ENCODE measurements around the gene WNT7B.

Gene WNT7B

GRCh38 chr22:45966320-45966894 lies 10.6 kb downstream of the WNT7B start:
- 35% methylated on average over 14 of the region's 19 CpGs for WGBS (ENCODE audit: insufficient coverage)
- H3K27me3 ChIP-seq (replicated peaks in 2 of 5; ENCODE audit: control insufficient read depth in 4 of 5, insufficient read depth in 5 of 5, low read length in 4 of 5) = peaks cover 0 to 65% (median 22%) of the 10 kb centered on the region in 5 experiments
- H3K27ac ChIP-seq (ENCODE audit: insufficient read depth in 1 of 2, low read depth in 1 of 2, low read length in 2 of 2, poor library complexity in 1 of 2, severe bottlenecking in 2 of 2) = no peak overlapping the region
- no peak overlapping the region for H3K4me3 ChIP-seq (ENCODE audit: control insufficient read depth in 1 of 7, extremely low read depth in 1 of 7, insufficient read depth in 4 of 7, low read depth in 2 of 7, low read length in 6 of 7)
- no peaks in the 10 kb centered on the region for H3K9me3 ChIP-seq (ENCODE audit: control extremely low read depth in 1 of 5, control insufficient read depth in 4 of 5, insufficient read depth in 2 of 5, low read depth in 1 of 5, low read length in 4 of 5)
- peaks cover 0 to 24% (median 15%) of the 10 kb centered on the region in 4 experiments for H3K4me1 ChIP-seq (ENCODE audit: control extremely low read depth in 1 of 4, control insufficient read depth in 4 of 4, insufficient read depth in 4 of 4, low read length in 3 of 4)
- H3K36me3 ChIP-seq (ENCODE audit: control insufficient read depth in 4 of 4, insufficient read depth in 4 of 4, low read length in 3 of 4) = no peaks in the 10 kb centered on the region
- DNase-seq = peak; percentile 55 to 88 (median 87)
- ChIA-PET POLR2A (no interaction called here), CTCF (interaction anchor here (0.6 to 0.9 kb wide), 2 partner anchors 8 to 158 kb away, joined by 3 read pairs; no protein-coding TSS in a partner anchor)

GRCh38 chr22:45965563-45965962 lies 11.4 kb downstream of the WNT7B start:
- Histone ChIP-seq H3K27ac (ENCODE audit: insufficient read depth in 1 of 2, low read depth in 1 of 2, low read length in 2 of 2, poor library complexity in 1 of 2, severe bottlenecking in 2 of 2) (no peak overlapping the region), H3K9me3 (ENCODE audit: control extremely low read depth in 1 of 5, control insufficient read depth in 4 of 5, insufficient read depth in 2 of 5, low read depth in 1 of 5, low read length in 4 of 5) (no peaks in the 10 kb centered on the region), H3K27me3 (replicated peaks in 2 of 5; ENCODE audit: control insufficient read depth in 4 of 5, insufficient read depth in 5 of 5, low read length in 4 of 5) (peaks cover 0 to 57% (median 15%) of the 10 kb centered on the region in 5 experiments), H3K4me3 (ENCODE audit: control insufficient read depth in 1 of 7, extremely low read depth in 1 of 7, insufficient read depth in 4 of 7, low read depth in 2 of 7, low read length in 6 of 7) (no peak overlapping the region), H3K4me1 (ENCODE audit: control extremely low read depth in 1 of 4, control insufficient read depth in 4 of 4, insufficient read depth in 4 of 4, low read length in 3 of 4) (peaks cover 0 to 15% (median 8%) of the 10 kb centered on the region in 4 experiments), H3K36me3 (ENCODE audit: control insufficient read depth in 4 of 4, insufficient read depth in 4 of 4, low read length in 3 of 4) (no peaks in the 10 kb centered on the region)
- 90% methylated on average over 7 of the region's 11 CpGs for WGBS (ENCODE audit: insufficient coverage)
- no peak for DNase-seq
- ChIA-PET POLR2A (no interaction called here), CTCF (interaction anchor here (0.9 kb wide), 1 partner anchor 9 kb away, joined by 3 read pairs; no protein-coding TSS in a partner anchor)

GRCh38 chr22:45964926-45965527 lies 11.9 kb downstream of the WNT7B start:
- ChIA-PET CTCF (no interaction called here), POLR2A (no interaction called here)
- Histone ChIP-seq H3K36me3 (ENCODE audit: control insufficient read depth in 4 of 4, insufficient read depth in 4 of 4, low read length in 3 of 4) (no peaks in the 10 kb centered on the region), H3K9me3 (ENCODE audit: control extremely low read depth in 1 of 5, control insufficient read depth in 4 of 5, insufficient read depth in 2 of 5, low read depth in 1 of 5, low read length in 4 of 5) (no peaks in the 10 kb centered on the region), H3K27me3 (replicated peaks in 2 of 5; ENCODE audit: control insufficient read depth in 4 of 5, insufficient read depth in 5 of 5, low read length in 4 of 5) (peaks cover 0 to 52% (median 13%) of the 10 kb centered on the region in 5 experiments), H3K4me3 (ENCODE audit: control insufficient read depth in 1 of 7, extremely low read depth in 1 of 7, insufficient read depth in 4 of 7, low read depth in 2 of 7, low read length in 6 of 7) (no peak overlapping the region), H3K4me1 (ENCODE audit: control extremely low read depth in 1 of 4, control insufficient read depth in 4 of 4, insufficient read depth in 4 of 4, low read length in 3 of 4) (peaks cover 0 to 11% (median 6%) of the 10 kb centered on the region in 4 experiments), H3K27ac (ENCODE audit: insufficient read depth in 1 of 2, low read depth in 1 of 2, low read length in 2 of 2, poor library complexity in 1 of 2, severe bottlenecking in 2 of 2) (no peak overlapping the region)
- 44% methylated on average over 5 of the region's 12 CpGs for WGBS (ENCODE audit: insufficient coverage)
- DNase-seq = no peak

GRCh38 chr22:45964372-45964771 lies 12.6 kb downstream of the WNT7B start:
- DNase-seq = no peak
- CTCF ChIA-PET = no interaction called here
- POLR2A ChIA-PET = no interaction called here

GRCh38 chr22:45963821-45964220 lies 13.1 kb downstream of the WNT7B start:
- ChIA-PET CTCF (no interaction called here), POLR2A (no interaction called here)

More at GRCh38 chr22:45964372-45964771, 12.6 kb downstream of the WNT7B start:
- Histone ChIP-seq H3K9me3 (ENCODE audit: control extremely low read depth in 1 of 5, control insufficient read depth in 4 of 5, insufficient read depth in 2 of 5, low read depth in 1 of 5, low read length in 4 of 5) (no peaks in the 10 kb centered on the region), H3K4me1 (ENCODE audit: control extremely low read depth in 1 of 4, control insufficient read depth in 4 of 4, insufficient read depth in 4 of 4, low read length in 3 of 4) (peaks cover 0 to 11% (median 6%) of the 10 kb centered on the region in 4 experiments), H3K4me3 (ENCODE audit: control insufficient read depth in 1 of 7, extremely low read depth in 1 of 7, insufficient read depth in 4 of 7, low read depth in 2 of 7, low read length in 6 of 7) (no peak overlapping the region), H3K36me3 (ENCODE audit: control insufficient read depth in 4 of 4, insufficient read depth in 4 of 4, low read length in 3 of 4) (no peaks in the 10 kb centered on the region), H3K27me3 (replicated peaks in 2 of 5; ENCODE audit: control insufficient read depth in 4 of 5, insufficient read depth in 5 of 5, low read length in 4 of 5) (peaks cover 0 to 45% (median 8%) of the 10 kb centered on the region in 5 experiments), H3K27ac (ENCODE audit: insufficient read depth in 1 of 2, low read depth in 1 of 2, low read length in 2 of 2, poor library complexity in 1 of 2, severe bottlenecking in 2 of 2) (no peak overlapping the region)
- WGBS (ENCODE audit: insufficient coverage) = 84% methylated on average over 9 of the region's 12 CpGs

GRCh38 chr22:45962756-45963324 lies 14.1 kb downstream of the WNT7B start:
- no peaks in the 10 kb centered on the region for H3K36me3 ChIP-seq (ENCODE audit: control insufficient read depth in 4 of 4, insufficient read depth in 4 of 4, low read length in 3 of 4)
- POLR2A ChIA-PET = no interaction called here
- peaks cover 0 to 10% (median 6%) of the 10 kb centered on the region in 4 experiments for H3K4me1 ChIP-seq (ENCODE audit: control extremely low read depth in 1 of 4, control insufficient read depth in 4 of 4, insufficient read depth in 4 of 4, low read length in 3 of 4)
- H3K9me3 ChIP-seq (ENCODE audit: control extremely low read depth in 1 of 5, control insufficient read depth in 4 of 5, insufficient read depth in 2 of 5, low read depth in 1 of 5, low read length in 4 of 5) = no peaks in the 10 kb centered on the region
- no peak overlapping the region for H3K4me3 ChIP-seq (ENCODE audit: control insufficient read depth in 1 of 7, extremely low read depth in 1 of 7, insufficient read depth in 4 of 7, low read depth in 2 of 7, low read length in 6 of 7)
- CTCF ChIA-PET = no interaction called here
- H3K27me3 ChIP-seq (replicated peaks in 2 of 5; ENCODE audit: control insufficient read depth in 4 of 5, insufficient read depth in 5 of 5, low read length in 4 of 5) = peaks cover 0 to 30% (median 3%) of the 10 kb centered on the region in 5 experiments
- no peak overlapping the region for H3K27ac ChIP-seq (ENCODE audit: insufficient read depth in 1 of 2, low read depth in 1 of 2, low read length in 2 of 2, poor library complexity in 1 of 2, severe bottlenecking in 2 of 2)
- no peak for DNase-seq
- WGBS (ENCODE audit: insufficient coverage) = 89% methylated on average over 8 of the region's 12 CpGs

More at GRCh38 chr22:45963821-45964220, 13.1 kb downstream of the WNT7B start:
- H3K9me3 ChIP-seq (ENCODE audit: control extremely low read depth in 1 of 5, control insufficient read depth in 4 of 5, insufficient read depth in 2 of 5, low read depth in 1 of 5, low read length in 4 of 5) = no peaks in the 10 kb centered on the region
- peaks cover 0 to 39% (median 6%) of the 10 kb centered on the region in 5 experiments for H3K27me3 ChIP-seq (replicated peaks in 2 of 5; ENCODE audit: control insufficient read depth in 4 of 5, insufficient read depth in 5 of 5, low read length in 4 of 5)
- peaks cover 0 to 11% (median 6%) of the 10 kb centered on the region in 4 experiments for H3K4me1 ChIP-seq (ENCODE audit: control extremely low read depth in 1 of 4, control insufficient read depth in 4 of 4, insufficient read depth in 4 of 4, low read length in 3 of 4)
- no peak overlapping the region for H3K4me3 ChIP-seq (ENCODE audit: control insufficient read depth in 1 of 7, extremely low read depth in 1 of 7, insufficient read depth in 4 of 7, low read depth in 2 of 7, low read length in 6 of 7)
- 91% methylated on average over 7 of the region's 7 CpGs for WGBS (ENCODE audit: insufficient coverage)
- DNase-seq = no peak
- H3K36me3 ChIP-seq (ENCODE audit: control insufficient read depth in 4 of 4, insufficient read depth in 4 of 4, low read length in 3 of 4) = no peaks in the 10 kb centered on the region
- no peak overlapping the region for H3K27ac ChIP-seq (ENCODE audit: insufficient read depth in 1 of 2, low read depth in 1 of 2, low read length in 2 of 2, poor library complexity in 1 of 2, severe bottlenecking in 2 of 2)

- POLR2A ChIA-PET = no interaction called here
- Histone ChIP-seq H3K9me3 (ENCODE audit: control extremely low read depth in 1 of 5, control insufficient read depth in 4 of 5, insufficient read depth in 2 of 5, low read depth in 1 of 5, low read length in 4 of 5) (no peaks in the 10 kb centered on the region), H3K4me3 (ENCODE audit: control insufficient read depth in 1 of 7, extremely low read depth in 1 of 7, insufficient read depth in 4 of 7, low read depth in 2 of 7, low read length in 6 of 7) (no peak overlapping the region), H3K36me3 (ENCODE audit: control insufficient read depth in 4 of 4, insufficient read depth in 4 of 4, low read length in 3 of 4) (no peaks in the 10 kb centered on the region), H3K27ac (ENCODE audit: insufficient read depth in 1 of 2, low read depth in 1 of 2, low read length in 2 of 2, poor library complexity in 1 of 2, severe bottlenecking in 2 of 2) (no peak overlapping the region), H3K27me3 (replicated peaks in 2 of 5; ENCODE audit: control insufficient read depth in 4 of 5, insufficient read depth in 5 of 5, low read length in 4 of 5) (peaks cover 0 to 25% (median 3%) of the 10 kb centered on the region in 5 experiments), H3K4me1 (ENCODE audit: control extremely low read depth in 1 of 4, control insufficient read depth in 4 of 4, insufficient read depth in 4 of 4, low read length in 3 of 4) (peaks cover 0 to 10% (median 6%) of the 10 kb centered on the region in 4 experiments)
- 80% methylated on average over 1 of the region's 1 CpG for WGBS (ENCODE audit: insufficient coverage)
- CTCF ChIA-PET = no interaction called here
- no peak for DNase-seq
Measured at GRCh38 chr22:45962434-45962718, 14.6 kb downstream of the WNT7B start.
